WTC11 (cell line): Measurements from ENCODE around the gene PVALB.

ENCODE experiments used
- CTCF ChIP-seq: fragments of 200-600 bp; IDR thresholded peaks from 2 replicates; pipeline ENCODE4 v1.8.0; 2022; ENCODE audit warnings: antibody characterized with exemption
- ESRRA ChIP-seq: sonication (generic); formaldehyde crosslinking; IDR thresholded peaks from 2 replicates; pipeline ENCODE4 v1.8.1; 2022; ENCODE audit warnings: mild to moderate bottlenecking, missing genetic modification reagents, borderline replicate concordance
- MAX ChIP-seq: sonication (generic); formaldehyde crosslinking; IDR thresholded peaks from 2 replicates; pipeline ENCODE4 v1.8.0; 2022; ENCODE audit warnings: mild to moderate bottlenecking, missing genetic modification reagents
- MYBL2 ChIP-seq: sonication (generic); formaldehyde crosslinking; IDR thresholded peaks from 2 replicates; pipeline ENCODE4 v1.8.1; 2023; ENCODE audit warnings: mild to moderate bottlenecking, moderate library complexity, missing genetic modification reagents
- RORB ChIP-seq: fragments of 250-450 bp; sonication (Bioruptor Pico); IDR thresholded peaks from 2 replicates; pipeline ENCODE4 v1.9.0; 2021; ENCODE audit warnings: mild to moderate bottlenecking
- USF1 ChIP-seq: sonication (generic); formaldehyde crosslinking; IDR thresholded peaks from 2 replicates; pipeline ENCODE4 v1.8.0; 2022; ENCODE audit warnings: mild to moderate bottlenecking, missing genetic modification reagents
- ZNF532 ChIP-seq: fragments of 250-450 bp; sonication (Bioruptor Pico); IDR thresholded peaks from 2 replicates; pipeline ENCODE4 v1.9.0; 2021; ENCODE audit warnings: mild to moderate bottlenecking, borderline replicate concordance

- TF ChIP-seq ESRRA (CRISPR knock-in tag) (no peak), RORB (CRISPR knock-in tag) (no peak), USF1 (CRISPR knock-in tag) (no peak), CTCF (no peak), MYBL2 (no peak), MAX (CRISPR knock-in tag) (no peak), ZNF532 (CRISPR knock-in tag) (no peak)
Observed at GRCh38 chr22:36772451-36772850, 44.4 kb downstream of the PVALB start.
